AG04449 (cell line): ENCODE measurements around the gene MPO.

Experiments used
- CTCF ChIA-PET: fragments of 350-600 bp; formaldehyde crosslinking; extraction: SDS; loops from one replicate; lab custom pipeline; 2021; ENCODE audit warnings: antibody characterized with exemption; lab: Yijun Ruan, JAX
- POLR2A ChIA-PET: fragments of 400-600, 350-600 bp; formaldehyde crosslinking; extraction: SDS; loops from one replicate; lab custom pipeline; 2020; ENCODE audit warnings: antibody characterized with exemption, inconsistent platforms; lab: Yijun Ruan, JAX
- DNase-seq: peaks from one replicate; pipeline ENCODE4 v3.0.0-alpha.2; 2010; ENCODE audit warnings: low read depth, low spot score
- H3K4me3 ChIP-seq: 2 replicates; pipeline ENCODE4 v1.5.1; 2011; ENCODE audit warnings: low read depth, mild to moderate bottlenecking, control low read depth, low read length
- TF ChIP-seq, protein P1 (sequence below): IDR thresholded peaks from one replicate; pipeline ENCODE4 v1.5.1; 2011; ENCODE audit warnings: mild to moderate bottlenecking, moderate library complexity, low read length, control low read depth, inconsistent platforms; ENCODE audit not compliant: insufficient read depth; ENCODE audit errors: missing control alignments

Gene MPO

DNA sequence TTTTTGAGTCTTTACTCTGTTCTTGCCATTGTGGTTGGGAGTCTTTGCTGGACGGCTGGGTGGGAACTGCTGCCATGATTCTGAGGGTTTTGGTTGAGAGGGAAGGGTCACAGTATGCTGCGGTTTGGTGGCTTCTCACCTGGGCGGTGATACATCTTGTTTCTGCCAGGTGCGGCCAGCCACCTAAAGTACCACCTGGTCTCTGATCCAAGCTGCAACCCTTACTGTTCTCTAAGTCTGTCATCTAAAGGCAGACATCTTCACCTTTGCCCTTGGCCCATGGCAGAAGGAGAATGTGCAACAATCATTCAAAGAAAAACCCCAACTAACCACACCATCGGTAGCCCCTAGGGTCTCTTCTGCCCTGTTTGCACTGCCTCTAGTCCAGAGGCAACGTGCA lies 19.6 kb upstream of the MPO start:
- CTCF ChIA-PET = interaction anchor here (2.1 kb wide), 1 partner anchor 17 kb away, joined by 7 read pairs; no protein-coding TSS in a partner anchor
- no peak overlapping the region for H3K4me3 ChIP-seq
- DNase-seq = no peak
- POLR2A ChIA-PET = no interaction called here
- TF ChIP-seq, protein P1, sequence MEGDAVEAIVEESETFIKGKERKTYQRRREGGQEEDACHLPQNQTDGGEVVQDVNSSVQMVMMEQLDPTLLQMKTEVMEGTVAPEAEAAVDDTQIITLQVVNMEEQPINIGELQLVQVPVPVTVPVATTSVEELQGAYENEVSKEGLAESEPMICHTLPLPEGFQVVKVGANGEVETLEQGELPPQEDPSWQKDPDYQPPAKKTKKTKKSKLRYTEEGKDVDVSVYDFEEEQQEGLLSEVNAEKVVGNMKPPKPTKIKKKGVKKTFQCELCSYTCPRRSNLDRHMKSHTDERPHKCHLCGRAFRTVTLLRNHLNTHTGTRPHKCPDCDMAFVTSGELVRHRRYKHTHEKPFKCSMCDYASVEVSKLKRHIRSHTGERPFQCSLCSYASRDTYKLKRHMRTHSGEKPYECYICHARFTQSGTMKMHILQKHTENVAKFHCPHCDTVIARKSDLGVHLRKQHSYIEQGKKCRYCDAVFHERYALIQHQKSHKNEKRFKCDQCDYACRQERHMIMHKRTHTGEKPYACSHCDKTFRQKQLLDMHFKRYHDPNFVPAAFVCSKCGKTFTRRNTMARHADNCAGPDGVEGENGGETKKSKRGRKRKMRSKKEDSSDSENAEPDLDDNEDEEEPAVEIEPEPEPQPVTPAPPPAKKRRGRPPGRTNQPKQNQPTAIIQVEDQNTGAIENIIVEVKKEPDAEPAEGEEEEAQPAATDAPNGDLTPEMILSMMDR = no peak

DNA sequence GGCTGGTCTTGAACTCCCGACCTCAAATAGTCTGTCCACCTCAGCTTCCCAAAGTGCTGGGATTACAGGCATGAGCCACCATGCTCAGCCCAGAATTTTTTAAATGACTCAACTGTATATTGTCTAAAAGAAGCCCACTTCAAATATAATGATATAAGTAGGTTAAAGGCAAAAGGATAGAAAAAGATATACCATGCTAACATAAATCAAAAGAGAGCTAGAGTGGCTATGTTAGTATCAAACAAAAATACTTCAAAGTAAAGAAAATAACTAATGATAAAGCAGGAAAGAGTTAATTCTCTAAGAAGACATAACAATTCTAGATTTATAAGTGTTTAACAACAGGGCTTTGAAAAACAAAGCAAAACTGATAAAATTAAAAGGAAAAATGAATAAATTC lies 13.3 kb upstream of the MPO start:
- CTCF ChIA-PET = no interaction called here
- no peak for DNase-seq
- POLR2A ChIA-PET = no interaction called here
- TF ChIP-seq, protein P1 = no peak
- no peak overlapping the region for H3K4me3 ChIP-seq

DNA sequence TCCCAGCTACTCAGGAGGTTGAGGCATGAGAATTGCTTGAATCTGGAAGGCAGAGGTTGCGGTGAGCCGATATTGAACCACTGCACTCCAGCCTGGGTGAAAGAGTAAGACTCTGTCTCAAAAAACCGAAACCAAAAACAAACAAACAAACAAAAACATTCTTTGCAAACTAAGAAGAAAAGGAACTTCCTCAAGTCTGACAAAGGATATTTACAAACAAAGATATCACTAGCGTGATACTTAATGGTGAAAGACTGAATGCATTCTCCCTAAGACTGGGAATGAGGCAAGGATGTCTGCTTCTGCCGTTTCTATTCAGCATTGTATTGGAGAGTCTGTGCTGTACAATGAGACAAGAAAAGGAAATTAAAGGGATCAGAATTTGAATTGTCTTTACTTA lies 10.5 kb upstream of the MPO start:
- H3K4me3 ChIP-seq = no peak overlapping the region
- POLR2A ChIA-PET = no interaction called here
- CTCF ChIA-PET = no interaction called here
- TF ChIP-seq, protein P1 = no peak
- DNase-seq = no peak

DNA sequence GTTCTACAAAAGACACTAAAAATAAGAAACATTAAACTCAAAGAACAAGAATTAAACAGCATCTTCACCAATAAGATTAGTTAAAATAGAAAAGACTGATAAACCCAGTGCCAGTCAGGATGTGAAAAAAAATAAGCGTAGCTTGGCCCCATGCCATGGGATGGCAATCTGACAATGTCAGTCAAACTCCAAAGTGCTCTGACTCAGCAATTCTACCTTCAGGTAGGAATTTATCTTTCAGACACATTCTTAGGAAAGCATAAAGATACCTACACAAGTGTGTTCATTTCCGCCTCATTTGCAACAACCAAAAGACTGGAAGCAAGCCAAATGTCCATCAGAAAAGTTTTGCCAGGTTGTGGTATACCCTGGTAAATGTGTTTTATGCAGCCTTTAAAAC lies 9.1 kb upstream of the MPO start:
- ChIA-PET CTCF (interaction anchor here (1.2 kb wide), 1 partner anchor 40 kb away, joined by 3 read pairs; no protein-coding TSS in a partner anchor), POLR2A (no interaction called here)
- TF ChIP-seq, protein P1 = no peak
- no peak overlapping the region for H3K4me3 ChIP-seq
- DNase-seq = no peak

DNA sequence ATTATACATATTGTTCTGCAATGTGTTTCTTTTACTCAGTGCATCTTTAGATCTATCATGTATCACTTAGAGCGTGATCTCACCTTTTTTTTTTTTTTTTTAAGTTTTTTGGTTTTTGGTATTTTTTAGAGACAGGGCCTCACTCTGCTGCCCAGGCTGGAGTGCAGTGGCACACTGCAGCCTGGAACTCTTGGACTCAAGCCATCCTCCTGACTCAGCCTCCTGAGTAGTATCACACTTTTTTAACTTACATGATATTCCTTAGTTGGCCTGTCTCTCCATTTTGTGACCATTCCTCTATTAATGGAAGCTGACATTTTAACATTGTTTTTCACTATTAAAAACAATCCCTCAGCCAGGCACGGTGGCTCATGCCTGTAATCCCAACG lies 4.7 kb upstream of the MPO start:
- CTCF ChIA-PET = no interaction called here
- POLR2A ChIA-PET = interaction anchor here (1.6 kb wide), 1 partner anchor 67 kb away, joined by 3 read pairs; the partner anchor contains the start of gene SUPT4H1
- H3K4me3 ChIP-seq = no peak overlapping the region
- TF ChIP-seq, protein P1 = no peak
- no peak for DNase-seq

DNA sequence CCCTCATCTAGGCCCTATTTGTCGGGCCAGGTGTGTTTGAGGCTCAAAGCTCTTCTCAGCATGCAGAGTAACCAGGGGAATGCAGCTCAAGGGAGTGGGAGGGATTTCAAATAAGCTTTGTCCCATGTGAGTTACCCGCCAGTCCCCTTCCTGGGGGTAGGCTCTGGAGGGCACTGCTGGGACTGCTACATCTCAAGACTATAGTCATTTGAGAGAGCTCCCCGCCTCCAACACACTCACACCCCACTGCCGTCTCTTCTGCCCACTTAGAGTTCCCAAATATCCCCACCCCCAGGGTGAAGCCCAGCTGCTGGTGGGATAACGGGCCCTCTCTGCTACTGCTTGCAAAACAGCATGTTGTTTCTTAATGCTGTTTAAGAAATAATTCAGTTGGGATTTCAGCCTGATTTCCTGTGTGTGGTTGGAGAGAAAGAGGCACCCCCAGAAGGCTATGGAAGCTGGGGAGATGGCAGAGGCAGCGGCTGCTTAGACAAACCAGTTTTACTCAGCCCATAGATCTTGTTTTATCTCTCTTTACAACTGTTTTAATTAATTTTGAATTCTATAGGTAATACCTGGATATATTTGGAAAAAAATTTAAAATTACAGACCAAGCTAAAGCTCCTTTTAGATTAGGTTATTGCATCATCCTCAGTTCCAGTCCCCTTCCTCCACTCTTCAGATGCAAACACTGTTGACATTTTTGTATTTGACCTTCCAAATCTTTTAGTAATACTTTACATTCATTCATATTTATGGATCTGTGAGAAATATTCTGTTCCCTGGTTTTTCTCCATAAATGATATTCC lies 4.1 kb upstream of the MPO start:
- ChIA-PET POLR2A (interaction anchor here (0.6 to 1.6 kb wide), 2 partner anchors 31 to 67 kb away, joined by 3 read pairs; partner anchors contain the start of gene SUPT4H1), CTCF (interaction anchor here (1.0 to 1.2 kb wide), 2 partner anchors 9 to 35 kb away, joined by 3 read pairs; no protein-coding TSS in a partner anchor)
- no peak overlapping the region for H3K4me3 ChIP-seq
- DNase-seq = no peak
- TF ChIP-seq, protein P1 = no peak
